Measurements from ENCODE around the gene MYRIP. TPM values are rescaled to one million over a fixed set of nuclear protein-coding genes. Genes with fewer than 3 reads are reported as not detected.

The MYRIP gene
- total RNA-seq, 1 experiment from 2014 or later: 0.44 TPM

GRCh38 chr3:40079847-40080240, 270.4 kb downstream of the MYRIP start:
- ATAC-seq (no peak), DNase-seq (ENCODE audit: low read depth, low spot score) (no peak)
- Histone ChIP-seq H4K20me1 (ENCODE audit: insufficient read depth) (no peaks in the 10 kb centered on the region), H3K4me1 (ENCODE audit: control insufficient read depth in 1 of 2, insufficient read depth in 2 of 2, low read length in 2 of 2) (no peaks in the 10 kb centered on the region), H3K27ac (ENCODE audit: low read depth, low read length) (no peak overlapping the region), H3K36me3 (ENCODE audit: control insufficient read depth in 1 of 2, insufficient read depth in 2 of 2, low read length in 2 of 2) (no peaks in the 10 kb centered on the region), H3K27me3 (ENCODE audit: insufficient read depth, low read length) (no peaks in the 10 kb centered on the region), H3K79me2 (ENCODE audit: insufficient read depth, low read length) (no peaks in the 10 kb centered on the region), H3K4me2 (ENCODE audit: low read length) (no peak overlapping the region), H2AFZ (ENCODE audit: low read depth, low read length, poor library complexity, severe bottlenecking) (no peak overlapping the region), H3K9ac (ENCODE audit: low read length) (no peak overlapping the region), H3K9me2 (ENCODE audit: insufficient read depth) (no peaks in the 10 kb centered on the region), H3K9me3 (ENCODE audit: control insufficient read depth in 1 of 2, insufficient read depth in 1 of 2, low read depth in 1 of 2, low read length in 2 of 2) (no peaks in the 10 kb centered on the region), H3K4me3 (replicated peaks in 1 of 2; ENCODE audit: low read depth in 1 of 2, low read length in 2 of 2) (no peak overlapping the region)
- TF ChIP-seq EGR1 (IDR thresholded peaks at IDR 0.05; ENCODE audit: low read depth): no peak
- TF ChIP-seq EZH2 (IDR thresholded peaks at IDR 0.05): no peak
- TF ChIP-seq MAX (IDR thresholded peaks at IDR 0.05): no peak
- TF ChIP-seq SIN3A (IDR thresholded peaks at IDR 0.05; ENCODE audit: low read depth): no peak
- TF ChIP-seq ATF3 (IDR thresholded peaks at IDR 0.05): no peak
- TF ChIP-seq POLR2A (IDR thresholded peaks at IDR 0.05; ENCODE audit: borderline replicate concordance, extremely low read depth, insufficient read depth, insufficient read length): no peak
- no peak for TF ChIP-seq CTCF (IDR thresholded peaks at IDR 0.05 in 2 of 3, conservative IDR thresholded peaks at IDR 0.05 in 1 of 3; ENCODE audit: borderline replicate concordance in 1 of 3, insufficient read depth in 1 of 3, low read depth in 2 of 3, low read length in 2 of 3)
- TF ChIP-seq EZH2phosphoT487 (IDR thresholded peaks at IDR 0.05; ENCODE audit: borderline replicate concordance): no peak
- TF ChIP-seq CBX3 (IDR thresholded peaks at IDR 0.05; ENCODE audit: low read depth): no peak
- TF ChIP-seq RAD21 (IDR thresholded peaks at IDR 0.05; ENCODE audit: low read depth): no peak
- TF ChIP-seq ZBTB33 (IDR thresholded peaks at IDR 0.05; ENCODE audit: extremely low read depth, insufficient replicate concordance, low read length): no peak
- no peak for TF ChIP-seq ELF1 (IDR thresholded peaks at IDR 0.05; ENCODE audit: borderline replicate concordance, low read depth)
- TF ChIP-seq ZFX (IDR thresholded peaks at IDR 0.05): no peak
- TF ChIP-seq SRF (IDR thresholded peaks at IDR 0.05; ENCODE audit: low read depth): no peak
- TF ChIP-seq POLR2AphosphoS5 (IDR thresholded peaks at IDR 0.05; ENCODE audit: low read depth, low read length): no peak
- no peak for TF ChIP-seq JUND (IDR thresholded peaks at IDR 0.05)
- TF ChIP-seq TCF7L2 (IDR thresholded peaks at IDR 0.05; ENCODE audit: borderline replicate concordance, extremely low read depth, insufficient read depth, insufficient read length): no peak
- intact Hi-C loops (cut with micrococcal nuclease): no loop called here
- ChIA-PET CTCF (no interaction called here), POLR2A (no interaction called here), RAD21 (ENCODE audit: low non-redundant PET in 1 of 2, low total read pairs in 2 of 2, uncharacterized antibody in 2 of 2, unreplicated experiment in 2 of 2) (no interaction called here)
- BruUV-seq (replicated peaks): no TSS peak

All from HCT116 (cell line).